Adrenal gland (tissue), 5 donors: ENCODE results near the gene GJC1.

Experiments
- CTCF ChIP-seq, 6 experiments: fragments of 450-650 bp in 4 of 6; fragments of 200-600 bp in 2 of 6; sonication (generic) in 1 of 6; IDR thresholded peaks; 1 replicate in 5 of 6; 2 replicates in 1 of 6; pipeline versions ENCODE4 v1.5.1 to v1.8.0; 2016 to 2021; ENCODE audit warnings: antibody characterized with exemption in 6 of 6, mild to moderate bottlenecking in 2 of 6, moderate library complexity in 1 of 6
- POLR2A ChIP-seq, 2 donors: fragments of 450-650 bp; IDR thresholded peaks; one replicate each; pipeline ENCODE4 v1.6.1; 2017; ENCODE audit warnings: antibody characterized with exemption in 2 of 2, mild to moderate bottlenecking in 2 of 2, moderate library complexity in 1 of 2
- donor health status: DM: no; HTN: no; CAD: no.

- TF ChIP-seq CTCF (IDR thresholded peaks at IDR 0.05) (no peak), POLR2A (IDR thresholded peaks at IDR 0.05) (no peak)
Observed at GRCh38 chr17:44752953-44753861, 76.9 kb downstream of the GJC1 start.
